PC-3 (cell line): ENCODE measurements around the gene DHRS7. TPM values are rescaled to one million over a fixed set of nuclear protein-coding genes. Genes with fewer than 3 reads are reported as not detected.
A peak's percentile ranks its signal among the peaks of the same experiment; 100 is the strongest.
"Not testable (repeated sequence)": the region's sequence is repeated elsewhere in the genome, so short reads cannot be mapped to it uniquely, and the experiment has no call there.

ENCODE experiments used
- ATAC-seq: fragments of 200-7000 bp; cut with Tn5 transposase; 2 replicates; pipeline ENCODE4 v1.9.1; 2020; ENCODE audit warnings: mild to moderate bottlenecking, moderate library complexity
- BruUV-seq: library from RNA; stranded (reverse); fragments of 400-500 nt; replicated peaks from 2 replicates; lab custom pipeline; 2021; lab: Mats Ljungman, UMichigan
- CTCF ChIA-PET: fragments of 300-600 bp; sonication (Branson Sonifier 250); formaldehyde crosslinking; loops from one replicate; lab custom pipeline; 2022; ENCODE audit warnings: antibody characterized with exemption; lab: Charles Lee
- POLR2A ChIA-PET: fragments of 300-600 bp; sonication (Branson Sonifier 250); formaldehyde crosslinking; loops from one replicate; lab custom pipeline; 2022; ENCODE audit warnings: antibody characterized with exemption; ENCODE audit not compliant: unreplicated experiment; lab: Charles Lee
- DNase-seq: peaks from one replicate; pipeline ENCODE4 v3.0.0-alpha.2; 2015
- H2AFZ ChIP-seq: fragments of 300-600 bp; sonication (generic); 2 replicates; pipeline ENCODE4 v1.6.0; 2016; ENCODE audit warnings: antibody characterized with exemption, low read length
- H3F3A ChIP-seq: fragments of 300-600 bp; sonication (generic); one replicate; pipeline ENCODE4 v1.6.0; 2017; ENCODE audit warnings: antibody characterized with exemption, low read length, control low read depth, mild to moderate bottlenecking; ENCODE audit not compliant: unreplicated experiment
- H3K27ac ChIP-seq: fragments of 300-600 bp; sonication (generic); 2 replicates; pipeline ENCODE4 v1.5.1; 2016; ENCODE audit warnings: mild to moderate bottlenecking, low read length
- H3K27me3 ChIP-seq: fragments of 300-600 bp; sonication (generic); 2 replicates; pipeline ENCODE4 v1.6.1; 2016; ENCODE audit warnings: low read length, mixed read lengths
- H3K36me3 ChIP-seq: fragments of 300-600 bp; sonication (generic); 2 replicates; pipeline ENCODE4 v1.6.1; 2016; ENCODE audit warnings: low read depth, mixed run types, low read length, mixed read lengths
- H3K4me1 ChIP-seq: fragments of 300-600 bp; sonication (generic); 2 replicates; pipeline ENCODE4 v1.5.1; 2016; ENCODE audit warnings: low read length; ENCODE audit not compliant: insufficient read depth
- H3K4me2 ChIP-seq: fragments of 300-600 bp; sonication (generic); 2 replicates; pipeline ENCODE4 v1.6.0; 2016; ENCODE audit warnings: low read length
- H3K4me3 ChIP-seq: fragments of 300-600 bp; sonication (generic); 2 replicates; pipeline ENCODE4 v1.5.1; 2016; ENCODE audit warnings: mild to moderate bottlenecking, low read length, mixed read lengths
- H3K79me2 ChIP-seq: fragments of 300-600 bp; sonication (generic); 2 replicates; pipeline ENCODE4 v1.6.1; 2017; ENCODE audit warnings: low read length, mixed read lengths
- H3K9ac ChIP-seq: fragments of 300-600 bp; sonication (generic); 2 replicates; pipeline ENCODE4 v1.6.0; 2016; ENCODE audit warnings: mild to moderate bottlenecking, low read length
- H3K9me2 ChIP-seq: fragments of 300-600 bp; sonication (generic); replicated peaks from 2 replicates; pipeline ENCODE4 v1.6.1; 2016; ENCODE audit warnings: mixed run types, low read length, mixed read lengths
- H3K9me3 ChIP-seq: fragments of 300-600 bp; sonication (generic); 2 replicates; pipeline ENCODE4 v1.6.1; 2016; ENCODE audit warnings: low read length, mixed read lengths
- H4K20me1 ChIP-seq: fragments of 300-600 bp; sonication (generic); 2 replicates; pipeline ENCODE4 v1.6.1; 2016; ENCODE audit warnings: low read length, mixed read lengths
- CTCF ChIP-seq: fragments of 300-600 bp; sonication (generic); conservative IDR thresholded peaks from 2 replicates; pipeline ENCODE4 v1.5.1; 2017; ENCODE audit warnings: antibody characterized with exemption, low read depth, mild to moderate bottlenecking, low read length
- EZH2 ChIP-seq: fragments of 300-600 bp; sonication (generic); IDR thresholded peaks from one replicate; pipeline ENCODE4 v1.6.1; 2017; ENCODE audit warnings: antibody characterized with exemption, mild to moderate bottlenecking, low read length; ENCODE audit not compliant: unreplicated experiment
- EZH2phosphoT487 ChIP-seq: fragments of 300-600 bp; sonication (generic); IDR thresholded peaks from 2 replicates; pipeline ENCODE4 v1.6.1; 2018; ENCODE audit warnings: mild to moderate bottlenecking, antibody characterized with exemption, low read length, borderline replicate concordance
- intact Hi-C: fragments of 100-400 bp; cut with micrococcal nuclease; formaldehyde crosslinking; loops from 2 replicates; pipeline ENCODE4 v1.9.0; 2023
- total RNA-seq: library from RNA; depleted of rRNA; stranded (reverse); fragments of >200 nt; gene quantifications from 2 replicates; pipeline ENCODE4 v1.2.3, GENCODE V29; 2014

Gene DHRS7
- total RNA-seq, 1 experiment from 2014 or later, result 236 TPM

GRCh38 chr14:60106339-60106738 is 58.9 kb downstream of the DHRS7 start:
- ATAC-seq (no peak), DNase-seq (no peak)
- CTCF ChIA-PET, result no interaction called here
- Histone ChIP-seq H3K9me2 (no peaks in the 10 kb centered on the region), H3K4me1 (no peaks in the 10 kb centered on the region), H4K20me1 (peaks cover 6% of the 10 kb centered on the region; the same call in 1 of the 2 replicates), H3K36me3 (peaks cover 26% of the 10 kb centered on the region), H2AFZ (no peak overlapping the region), H3K9ac (no peak overlapping the region), H3K27me3 (no peaks in the 10 kb centered on the region), H3K9me3 (no peaks in the 10 kb centered on the region), H3K4me3 (no peak overlapping the region), H3F3A (no peaks in the 10 kb centered on the region), H3K79me2 (peaks cover 88% of the 10 kb centered on the region), H3K4me2 (no peak overlapping the region), H3K27ac (no peak overlapping the region)
- BruUV-seq, result no TSS peak
- POLR2A ChIA-PET, result no interaction called here
- intact Hi-C loops, result no loop called here
- TF ChIP-seq CTCF (no peak), EZH2 (no peak), EZH2phosphoT487 (no peak)

- Histone ChIP-seq H3K4me2 (no peak overlapping the region), H3K9me3 (no peaks in the 10 kb centered on the region), H3K9me2 (no peaks in the 10 kb centered on the region), H4K20me1 (peaks cover 6% of the 10 kb centered on the region; the same call in 1 of the 2 replicates), H3K4me3 (no peak overlapping the region), H3K4me1 (no peaks in the 10 kb centered on the region), H3K36me3 (peaks cover 9% of the 10 kb centered on the region), H3F3A (no peaks in the 10 kb centered on the region), H2AFZ (no peak overlapping the region), H3K27ac (no peak overlapping the region), H3K79me2 (peaks cover 93% of the 10 kb centered on the region), H3K9ac (no peak overlapping the region), H3K27me3 (no peaks in the 10 kb centered on the region)
- ChIA-PET CTCF (no interaction called here), POLR2A (no interaction called here)
- BruUV-seq, result no TSS peak
- intact Hi-C loops, result no loop called here
- TF ChIP-seq CTCF, result no peak
- no peak for TF ChIP-seq EZH2phosphoT487
- TF ChIP-seq EZH2, result no peak
- ATAC-seq (peak; percentile 59), DNase-seq (peak; percentile 73)
Observed at GRCh38 chr14:60102389-60102788, 62.8 kb downstream of the DHRS7 start.

GRCh38 chr14:60101786-60102185 is 63.4 kb downstream of the DHRS7 start:
- H3K79me2 ChIP-seq, result peaks cover 96% of the 10 kb centered on the region
- no peak overlapping the region for H3K4me3 ChIP-seq
- ATAC-seq (no peak), DNase-seq (no peak)
- no peaks in the 10 kb centered on the region for H3K9me3 ChIP-seq
- H3K27me3 ChIP-seq, result no peaks in the 10 kb centered on the region
- no peaks in the 10 kb centered on the region for H3F3A ChIP-seq
- peaks cover 14% of the 10 kb centered on the region for H3K36me3 ChIP-seq
- POLR2A ChIA-PET, result interaction anchor here (1.3 kb wide), 1 partner anchor 10 kb away, joined by 3 read pairs; the partner anchor contains the start of gene PCNX4
- TF ChIP-seq EZH2phosphoT487 (no peak), CTCF (no peak), EZH2 (no peak)
- no peaks in the 10 kb centered on the region for H3K9me2 ChIP-seq
- BruUV-seq, result no TSS peak
- H3K4me2 ChIP-seq, result no peak overlapping the region
- no peak overlapping the region for H3K9ac ChIP-seq
- intact Hi-C loops, result no loop called here
- peaks cover 6% of the 10 kb centered on the region; the same call in 1 of the 2 replicates for H4K20me1 ChIP-seq
- H2AFZ ChIP-seq, result no peak overlapping the region
- CTCF ChIA-PET, result no interaction called here
- no peak overlapping the region for H3K27ac ChIP-seq
- no peaks in the 10 kb centered on the region for H3K4me1 ChIP-seq

- POLR2A ChIA-PET, intact Hi-C loops, H3K9ac ChIP-seq, DNase-seq, H2AFZ ChIP-seq, H3K9me2 ChIP-seq, H3F3A ChIP-seq, H3K27ac ChIP-seq, H4K20me1 ChIP-seq, H3K4me2 ChIP-seq, H3K27me3 ChIP-seq, BruUV-seq, H3K4me3 ChIP-seq, H3K9me3 ChIP-seq, CTCF ChIA-PET, ATAC-seq: not testable (repeated sequence)
- H3K4me1 ChIP-seq, result peaks cover 17% of the 10 kb centered on the region
- H3K36me3 ChIP-seq, result peaks cover 14% of the 10 kb centered on the region
- peaks cover 97% of the 10 kb centered on the region for H3K79me2 ChIP-seq
Observed at GRCh38 chr14:60099855-60100254, 65.3 kb downstream of the DHRS7 start.
